ENCODE results near the gene MTPN. TPM values are rescaled to one million over a fixed set of nuclear protein-coding genes. Genes with fewer than 3 reads are reported as not detected.

Gene MTPN
- total and polyA plus RNA-seq, 10 of the 15 experiments (the other 5 are each of a cell fraction or from before 2014, with no cell fraction given), result 38.7 to 146 (median 85.4) TPM

GRCh38 chr7:136012238-136012637, 35.1 kb upstream of the MTPN start:
- no peak overlapping the region for H3K27ac ChIP-seq (ENCODE audit: control insufficient read depth, insufficient read depth)
- no peaks in the 10 kb centered on the region for H3K79me2 ChIP-seq (ENCODE audit: control insufficient read depth, insufficient read depth, low read length)
- TF ChIP-seq HDAC6 (IDR thresholded peaks at IDR 0.05; ENCODE audit: unreplicated experiment), result no peak
- no peak for TF ChIP-seq TCF12 (IDR thresholded peaks at IDR 0.05; ENCODE audit: low read depth, low read length)
- no peaks in the 10 kb centered on the region for H3K27me3 ChIP-seq (replicated peaks in 1 of 2; ENCODE audit: control insufficient read depth in 2 of 2, insufficient read depth in 2 of 2, low read length in 1 of 2)
- RAD21 ChIA-PET (ENCODE audit: unreplicated experiment), result no interaction called here
- no peak overlapping the region for H3K9ac ChIP-seq (ENCODE audit: control insufficient read depth, insufficient read depth, low read length)
- WGBS (ENCODE audit: insufficient coverage, insufficient replicate concordance, low lambda C conversion rate, missing lambda C conversion rate), result 73% methylated on average over 8 of the region's 8 CpGs
- no peak for FAIRE-seq
- ATAC-seq, result no peak
- H3K4me1 ChIP-seq (ENCODE audit: control insufficient read depth, insufficient read depth, low read length), result no peaks in the 10 kb centered on the region
- no peak overlapping the region for H2AFZ ChIP-seq (ENCODE audit: control insufficient read depth, low read depth, low read length)
- no peak for DNase-seq (ENCODE audit: low read depth, low spot score)
- SMC1A ChIA-PET (ENCODE audit: uncharacterized antibody, unreplicated experiment), result interaction anchor here (1.0 to 1.1 kb wide), 2 partner anchors 11 to 73 kb away, joined by 3 read pairs; no protein-coding TSS in a partner anchor
- CTCF ChIA-PET, result interaction anchor here (1.3 kb wide), 2 partner anchors 211 to 339 kb away, joined by 3 to 5 read pairs; no protein-coding TSS in a partner anchor
- H3K9me3 ChIP-seq (replicated peaks; ENCODE audit: control insufficient read depth, insufficient read depth, low read length), result no peaks in the 10 kb centered on the region; the same call in 2 of the 3 replicates
- in situ Hi-C loops (cut with MboI), result no loop called here
- POLR2A ChIA-PET, result no interaction called here
- no TSS peak for BruUV-seq (replicated peaks)
- intact Hi-C loops (cut with micrococcal nuclease; ENCODE audit: unreplicated experiment), result loop anchor here (5.0 kb wide), 1 partner anchor 340 kb away; no protein-coding TSS in a partner anchor
- H3K4me3 ChIP-seq, result no peak overlapping the region
- H3K4me2 ChIP-seq (ENCODE audit: control insufficient read depth, insufficient read depth), result no peak overlapping the region
- no peaks in the 10 kb centered on the region for H3K36me3 ChIP-seq (ENCODE audit: control insufficient read depth in 2 of 2, insufficient read depth in 2 of 2, low read length in 1 of 2)
- H4K20me1 ChIP-seq (ENCODE audit: control insufficient read depth, insufficient read depth), result no peaks in the 10 kb centered on the region

- no peaks in the 10 kb centered on the region for H3K36me3 ChIP-seq (ENCODE audit: control insufficient read depth in 2 of 2, insufficient read depth in 2 of 2, low read length in 1 of 2)
- H3K9ac ChIP-seq (ENCODE audit: control insufficient read depth, insufficient read depth, low read length), result no peak overlapping the region
- CTCF ChIA-PET, result interaction anchor here (0.6 to 4.9 kb wide), 17 partner anchors 10 to 1798 kb away, joined by 3 to 81 read pairs (median 5); partner anchors contain the start of gene MTPN
- no peak overlapping the region for H3K27ac ChIP-seq (ENCODE audit: control insufficient read depth, insufficient read depth)
- H3K4me3 ChIP-seq, result no peak overlapping the region
- 25% methylated on average over 4 of the region's 4 CpGs for WGBS (ENCODE audit: insufficient coverage, insufficient replicate concordance, low lambda C conversion rate, missing lambda C conversion rate)
- intact Hi-C loops (cut with micrococcal nuclease; ENCODE audit: unreplicated experiment), result loop anchor here (1.0 to 5.0 kb wide), 3 partner anchors 37 to 337 kb away; no protein-coding TSS in a partner anchor
- FAIRE-seq (peak; percentile 73), ATAC-seq (peak; percentile 71), DNase-seq (ENCODE audit: low read depth, low spot score) (no peak)
- POLR2A ChIA-PET, result no interaction called here
- H3K79me2 ChIP-seq (ENCODE audit: control insufficient read depth, insufficient read depth, low read length), result no peaks in the 10 kb centered on the region
- no peak overlapping the region for H3K4me2 ChIP-seq (ENCODE audit: control insufficient read depth, insufficient read depth)
- no peaks in the 10 kb centered on the region for H3K27me3 ChIP-seq (replicated peaks in 1 of 2; ENCODE audit: control insufficient read depth in 2 of 2, insufficient read depth in 2 of 2, low read length in 1 of 2)
- RAD21 ChIA-PET (ENCODE audit: unreplicated experiment), result interaction anchor here (0.6 to 3.1 kb wide), 5 partner anchors 89 to 219 kb away, joined by 3 to 12 read pairs (median 4); no protein-coding TSS in a partner anchor
- SMC1A ChIA-PET (ENCODE audit: uncharacterized antibody, unreplicated experiment), result interaction anchor here (0.6 to 3.2 kb wide), 7 partner anchors 48 to 337 kb away, joined by 3 to 15 read pairs (median 4); no protein-coding TSS in a partner anchor
- in situ Hi-C loops (cut with MboI), result loop anchor here (5.0 kb wide), 1 partner anchor 207 kb away; no protein-coding TSS in a partner anchor
- no peaks in the 10 kb centered on the region for H3K9me3 ChIP-seq (replicated peaks; ENCODE audit: control insufficient read depth, insufficient read depth, low read length)
- no peaks in the 10 kb centered on the region for H3K4me1 ChIP-seq (ENCODE audit: control insufficient read depth, insufficient read depth, low read length)
- H2AFZ ChIP-seq (ENCODE audit: control insufficient read depth, low read depth, low read length), result no peak overlapping the region
- BruUV-seq (replicated peaks), result no TSS peak
- H4K20me1 ChIP-seq (ENCODE audit: control insufficient read depth, insufficient read depth), result no peaks in the 10 kb centered on the region
- no peak for TF ChIP-seq MYC (IDR thresholded peaks at IDR 0.05; ENCODE audit: insufficient read depth, insufficient read length, insufficient replicate concordance, low read length, severe bottlenecking)
- no peak for TF ChIP-seq SMAD5 (IDR thresholded peaks at IDR 0.05; ENCODE audit: low read depth)
- TF ChIP-seq FOXM1 (IDR thresholded peaks at IDR 0.05; ENCODE audit: low read depth, low read length), result no peak
- no peak for TF ChIP-seq CREB1 (IDR thresholded peaks at IDR 0.05; ENCODE audit: low read depth)
- TF ChIP-seq SKIL (IDR thresholded peaks at IDR 0.05; ENCODE audit: low read depth, poor library complexity, severe bottlenecking), result no peak
- no peak for TF ChIP-seq SUZ12 (IDR thresholded peaks at IDR 0.05; ENCODE audit: unreplicated experiment)
- TF ChIP-seq EP300 (IDR thresholded peaks at IDR 0.05; ENCODE audit: borderline replicate concordance in 1 of 2, control insufficient read depth in 1 of 2, low read depth in 2 of 2, low read length in 2 of 2), result no peak
- TF ChIP-seq KLF5 (IDR thresholded peaks at IDR 0.05; ENCODE audit: partially characterized antibody), result no peak
- no peak for TF ChIP-seq E4F1 (IDR thresholded peaks at IDR 0.05; ENCODE audit: borderline replicate concordance, partially characterized antibody)
These were observed 32.4 kb upstream of the MTPN start for GRCh38 chr7:136009488-136010079.

Measured in GM12878 (cell line).